GM23248 (cell line): ENCODE measurements around the gene CHST11. TPM values are rescaled to one million over a fixed set of nuclear protein-coding genes. Genes with fewer than 3 reads are reported as not detected.

Experiments
- DNase-seq: peaks from one replicate; pipeline ENCODE4 v3.0.0-alpha.2; 2015
- H2AFZ ChIP-seq: fragments of 200-600 bp; sonication (generic); 2 replicates; pipeline ENCODE4 v1.6.1; 2016; ENCODE audit warnings: antibody characterized with exemption
- H3F3A ChIP-seq: fragments of 200-600 bp; sonication (generic); 2 replicates; pipeline ENCODE4 v1.6.1; 2016; ENCODE audit warnings: mild to moderate bottlenecking, antibody characterized with exemption, mixed run types; ENCODE audit not compliant: insufficient read depth
- H3K27ac ChIP-seq: fragments of 200-600 bp; sonication (generic); 2 replicates; pipeline ENCODE4 v1.5.1; 2016; ENCODE audit warnings: mild to moderate bottlenecking
- H3K27me3 ChIP-seq: fragments of 200-600 bp; sonication (generic); replicated peaks from 2 replicates; pipeline ENCODE4 v1.6.1; 2016; ENCODE audit warnings: mild to moderate bottlenecking; ENCODE audit not compliant: insufficient read depth
- H3K36me3 ChIP-seq: fragments of 200-600 bp; sonication (generic); 2 replicates; pipeline ENCODE4 v1.6.1; 2016; ENCODE audit warnings: low read depth, mild to moderate bottlenecking
- H3K4me1 ChIP-seq: fragments of 200-600 bp; sonication (generic); 2 replicates; pipeline ENCODE4 v1.6.1; 2016; ENCODE audit warnings: mild to moderate bottlenecking; ENCODE audit not compliant: insufficient read depth
- H3K4me2 ChIP-seq: fragments of 200-600 bp; sonication (generic); one replicate; pipeline ENCODE4 v1.6.1; 2016; ENCODE audit warnings: mild to moderate bottlenecking; ENCODE audit not compliant: unreplicated experiment
- H3K4me3 ChIP-seq: fragments of 200-600 bp; sonication (generic); 2 replicates; pipeline ENCODE4 v1.5.1; 2016; ENCODE audit warnings: mild to moderate bottlenecking
- H3K79me2 ChIP-seq: fragments of 200-600 bp; sonication (generic); 2 replicates; pipeline ENCODE4 v1.6.1; 2016; ENCODE audit warnings: mild to moderate bottlenecking; ENCODE audit not compliant: insufficient read depth
- H3K9ac ChIP-seq: fragments of 200-600 bp; sonication (generic); 2 replicates; pipeline ENCODE4 v1.6.1; 2016; ENCODE audit warnings: mild to moderate bottlenecking
- H3K9me2 ChIP-seq: fragments of 200-600 bp; sonication (generic); 2 replicates; pipeline ENCODE4 v1.6.1; 2016; ENCODE audit warnings: mixed run types, mild to moderate bottlenecking, moderate library complexity; ENCODE audit not compliant: insufficient read depth
- H3K9me3 ChIP-seq: fragments of 200-600 bp; sonication (generic); one replicate; pipeline ENCODE4 v1.6.1; 2017; ENCODE audit warnings: low read depth
- H4K20me1 ChIP-seq: fragments of 200-600 bp; sonication (generic); 2 replicates; pipeline ENCODE4 v1.6.0; 2016; ENCODE audit not compliant: insufficient read depth
- EZH2 ChIP-seq: fragments of 200-600 bp; sonication (generic); IDR thresholded peaks from 2 replicates; pipeline ENCODE4 v1.6.1; 2018; ENCODE audit warnings: antibody characterized with exemption, mild to moderate bottlenecking; ENCODE audit not compliant: insufficient read depth, poor library complexity, severe bottlenecking
- EZH2phosphoT487 ChIP-seq: fragments of 200-600 bp; sonication (generic); IDR thresholded peaks from 2 replicates; pipeline ENCODE4 v1.6.1; 2018; ENCODE audit warnings: antibody characterized with exemption, moderate library complexity, mild to moderate bottlenecking, low read depth; ENCODE audit not compliant: insufficient read depth
- WGBS, 2 experiments: methylation state at CpG; one replicate each; pipeline ENCODE4 v1.1.6; 2015 to 2017; ENCODE audit warnings: low lambda C conversion rate in 2 of 2, low coverage in 1 of 2; ENCODE audit errors: missing lambda C conversion rate in 2 of 2; 5-methylcytosine and 5-hydroxymethylcytosine counted together
- in situ Hi-C: fragments of 300-500 bp; cut with MboI; formaldehyde crosslinking; loops from 2 replicates; pipeline ENCODE4 v1.15.0; 2020
- polyA plus RNA-seq: library from polyadenylated mRNA; unstranded; fragments of >200 nt; fragmentation: Nextera tagmentation; extraction: Ambion mirVana; gene quantifications from 2 replicates; pipeline ENCODE4 v1.2.1, GENCODE V29; 2016
- total RNA-seq: library from RNA; depleted of rRNA; stranded (reverse); fragments of >200 nt; shearing (Covaris generic); gene quantifications from 2 replicates; pipeline ENCODE4 v1.2.3, GENCODE V29; 2014

CHST11 gene
- total and polyA plus RNA-seq, 2 experiments from 2014 or later, result 3.7 to 5.4 TPM

DNA sequence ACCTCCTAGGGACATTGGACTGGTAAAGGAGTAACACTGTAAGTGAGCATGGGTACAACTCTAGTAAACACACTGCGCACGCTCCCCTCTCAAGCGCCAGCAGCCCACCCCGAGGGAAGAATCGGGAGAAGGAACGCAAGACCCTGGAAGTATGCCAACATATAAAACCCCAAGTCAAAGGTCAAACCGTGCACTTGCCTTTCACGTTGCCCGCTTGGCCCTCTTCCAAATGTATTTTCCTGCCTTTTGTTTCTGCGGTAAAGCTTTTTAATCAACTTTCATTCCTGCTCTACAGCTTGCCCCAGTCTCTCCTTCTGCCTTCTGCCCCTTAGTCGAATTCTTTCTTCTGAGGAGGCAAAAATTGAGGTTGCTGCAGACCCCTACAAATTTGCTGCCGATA, 17.6 kb upstream of the CHST11 start:
- 78 to 81% methylated on average over 12 of the region's 12 CpGs for WGBS, 2 experiments
- Histone ChIP-seq H4K20me1 (no peaks in the 10 kb centered on the region), H3K36me3 (no peaks in the 10 kb centered on the region), H3K9me2 (no peaks in the 10 kb centered on the region), H2AFZ (no peak overlapping the region), H3K4me2 (no peak overlapping the region), H3K27me3 (peaks cover 82% of the 10 kb centered on the region), H3K4me3 (no peak overlapping the region), H3K9ac (no peak overlapping the region), H3K79me2 (no peaks in the 10 kb centered on the region), H3K27ac (no peak overlapping the region), H3K9me3 (no peaks in the 10 kb centered on the region), H3K4me1 (no peaks in the 10 kb centered on the region), H3F3A (no peaks in the 10 kb centered on the region)
- in situ Hi-C loops, result no loop called here
- TF ChIP-seq EZH2 (no peak), EZH2phosphoT487 (no peak)
- DNase-seq, result no peak

- H3K27ac ChIP-seq, result no peak overlapping the region
- H3K9me2 ChIP-seq, result no peaks in the 10 kb centered on the region
- no peak for TF ChIP-seq EZH2
- no peak for TF ChIP-seq EZH2phosphoT487
- H3K36me3 ChIP-seq, result no peaks in the 10 kb centered on the region
- H4K20me1 ChIP-seq, result no peaks in the 10 kb centered on the region
- DNase-seq, result no peak
- no peaks in the 10 kb centered on the region for H3K79me2 ChIP-seq
- H3K4me3 ChIP-seq, result no peak overlapping the region
- H3F3A ChIP-seq, result no peaks in the 10 kb centered on the region
- H3K9me3 ChIP-seq, result no peaks in the 10 kb centered on the region
- in situ Hi-C loops, result no loop called here
- H3K27me3 ChIP-seq, result peaks cover 45% of the 10 kb centered on the region
- no peak overlapping the region for H3K4me2 ChIP-seq
- no peak overlapping the region for H3K9ac ChIP-seq
- no peak overlapping the region for H2AFZ ChIP-seq
- WGBS, 2 experiments, result 96 to 100% methylated on average over 1 of the region's 1 CpG
- H3K4me1 ChIP-seq, result no peaks in the 10 kb centered on the region
These were observed 13.7 kb upstream of the CHST11 start for GRCh38 chr12:104443008-104443407.

GRCh38 chr12:104446646-104447421, 9.9 kb upstream of the CHST11 start:
- Histone ChIP-seq H3K9ac (no peak overlapping the region), H3K4me2 (no peak overlapping the region), H3K4me3 (no peak overlapping the region), H3K4me1 (no peaks in the 10 kb centered on the region), H3F3A (no peaks in the 10 kb centered on the region), H2AFZ (no peak overlapping the region), H3K36me3 (no peaks in the 10 kb centered on the region), H3K27ac (no peak overlapping the region), H3K9me3 (no peaks in the 10 kb centered on the region), H3K79me2 (no peaks in the 10 kb centered on the region), H3K27me3 (peaks cover 21% of the 10 kb centered on the region), H4K20me1 (no peaks in the 10 kb centered on the region), H3K9me2 (no peaks in the 10 kb centered on the region)
- no peak for DNase-seq
- in situ Hi-C loops, result no loop called here
- TF ChIP-seq EZH2phosphoT487 (no peak), EZH2 (no peak)
- 81 to 82% methylated on average over 5 of the region's 5 CpGs for WGBS, 2 experiments

DNA sequence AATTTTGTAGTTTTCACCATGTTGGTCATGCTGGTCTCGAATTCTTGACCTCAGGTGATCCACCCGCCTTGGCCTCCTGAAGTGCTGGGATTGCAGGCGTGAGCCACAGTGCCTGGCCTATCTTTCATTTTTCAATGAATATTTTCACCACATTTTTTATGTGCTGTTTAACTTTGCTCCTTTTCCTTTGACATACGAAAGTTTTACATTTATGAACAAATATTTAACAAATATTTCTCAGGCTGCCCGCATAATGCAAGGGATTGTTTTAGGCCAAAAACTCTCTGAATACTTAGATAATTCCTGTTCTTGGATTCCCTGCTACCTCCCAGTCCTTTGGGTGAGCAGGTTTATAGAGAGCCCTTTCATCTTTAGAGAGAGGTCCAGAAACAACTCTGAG, 8.7 kb upstream of the CHST11 start:
- H4K20me1 ChIP-seq, result no peaks in the 10 kb centered on the region
- no peaks in the 10 kb centered on the region for H3K36me3 ChIP-seq
- H3K27ac ChIP-seq, result no peak overlapping the region
- H3K27me3 ChIP-seq, result peaks cover 12% of the 10 kb centered on the region
- no peaks in the 10 kb centered on the region for H3K79me2 ChIP-seq
- no peak for DNase-seq
- no peak overlapping the region for H2AFZ ChIP-seq
- no peaks in the 10 kb centered on the region for H3K9me2 ChIP-seq
- no peak overlapping the region for H3K9ac ChIP-seq
- no peak for TF ChIP-seq EZH2phosphoT487
- TF ChIP-seq EZH2, result no peak
- H3F3A ChIP-seq, result no peaks in the 10 kb centered on the region
- no peak overlapping the region for H3K4me3 ChIP-seq
- no peaks in the 10 kb centered on the region for H3K9me3 ChIP-seq
- 88 to 93% methylated on average over 5 of the region's 5 CpGs for WGBS, 2 experiments
- H3K4me1 ChIP-seq, result no peaks in the 10 kb centered on the region
- no peak overlapping the region for H3K4me2 ChIP-seq
- in situ Hi-C loops, result no loop called here
